CD8-positive, alpha-beta memory T cell (primary cell): ENCODE results near the gene EML6. TPM values are rescaled to one million over a fixed set of nuclear protein-coding genes. Genes with fewer than 3 reads are reported as not detected.
"Not testable (repeated sequence)": the region's sequence is repeated elsewhere in the genome, so short reads cannot be mapped to it uniquely, and the experiment has no call there.

Experiments used
- CTCF ChIA-PET: fragments of 350-600 bp; sonication (Branson Sonifier 250); formaldehyde crosslinking; loops from one replicate; lab custom pipeline; 2021; ENCODE audit warnings: antibody characterized with exemption; lab: Charles Lee
- POLR2A ChIA-PET: fragments of 350-600 bp; sonication (Branson Sonifier 250); formaldehyde crosslinking; loops from one replicate; lab custom pipeline; 2021; ENCODE audit warnings: antibody characterized with exemption; lab: Charles Lee
- DNase-seq, 5 donors: peaks; one replicate each; pipeline versions ENCODE4 v3.0.0 to v3.0.0-alpha.2; 2020 to 2022; ENCODE audit warnings: mixed read lengths in 1 of 5
- H3K27ac ChIP-seq: one replicate; pipeline ENCODE4 v1.7.0; 2013; ENCODE audit warnings: low read depth, mild to moderate bottlenecking, low read length, moderate library complexity
- H3K27me3 ChIP-seq: 2 replicates; pipeline ENCODE4 v1.7.0; 2013; ENCODE audit warnings: low read length, mild to moderate bottlenecking; ENCODE audit not compliant: insufficient read depth, poor library complexity, severe bottlenecking
- H3K36me3 ChIP-seq: 2 replicates; pipeline ENCODE4 v1.7.0; 2013; ENCODE audit warnings: mild to moderate bottlenecking, low read length, moderate library complexity; ENCODE audit not compliant: insufficient read depth
- H3K4me1 ChIP-seq: 2 replicates; pipeline ENCODE4 v1.7.0; 2013; ENCODE audit warnings: mild to moderate bottlenecking, low read length, moderate library complexity; ENCODE audit not compliant: insufficient read depth
- H3K4me3 ChIP-seq: 2 replicates; pipeline ENCODE4 v1.7.0; 2013; ENCODE audit warnings: mild to moderate bottlenecking, low read length
- H3K9me3 ChIP-seq: 2 replicates; pipeline ENCODE4 v1.7.0; 2013; ENCODE audit warnings: mild to moderate bottlenecking, low read length
- H3K27ac Mint-ChIP-seq, 8 donors: one replicate each; pipeline ENCODE4 v1.8.0; 2020 to 2021; ENCODE audit warnings: mixed read lengths in 8 of 8, mild to moderate bottlenecking in 6 of 8, inconsistent platforms in 3 of 8, moderate library complexity in 3 of 8
- H3K27me3 Mint-ChIP-seq, 2 donors: one replicate each; pipeline ENCODE4 v1.8.0; 2020 to 2021; ENCODE audit warnings: mixed read lengths in 2 of 2, mild to moderate bottlenecking in 1 of 2, moderate library complexity in 1 of 2
- H3K36me3 Mint-ChIP-seq, 3 donors: one replicate each; pipeline ENCODE4 v1.8.0; 2020 to 2021; ENCODE audit warnings: mixed read lengths in 3 of 3, inconsistent platforms in 1 of 3, mild to moderate bottlenecking in 1 of 3
- H3K4me1 Mint-ChIP-seq, 3 donors: one replicate each; pipeline ENCODE4 v1.8.0; 2020 to 2021; ENCODE audit warnings: mixed read lengths in 3 of 3, inconsistent platforms in 1 of 3, mild to moderate bottlenecking in 1 of 3
- H3K4me3 Mint-ChIP-seq, 7 donors: one replicate each; pipeline ENCODE4 v1.8.0; 2020 to 2021; ENCODE audit warnings: mixed read lengths in 7 of 7, mild to moderate bottlenecking in 6 of 7, moderate library complexity in 4 of 7, inconsistent platforms in 2 of 7
- H3K9me3 Mint-ChIP-seq, 5 donors: one replicate each; pipeline ENCODE4 v1.8.0; 2020 to 2022; ENCODE audit warnings: mixed read lengths in 5 of 5, mild to moderate bottlenecking in 3 of 5, moderate library complexity in 2 of 5, inconsistent platforms in 1 of 5
- polyA plus RNA-seq: library from polyadenylated mRNA; unstranded; fragments of 300-500 nt; fragmentation: Illumina TruSeq; gene quantifications from one replicate; pipeline ENCODE4 v1.2.3, GENCODE V29; 2021
- total RNA-seq, 2 experiments: library from RNA; stranded (reverse); gene quantifications; one replicate each; pipeline ENCODE4 v1.2.3, GENCODE V29; 2021

EML6 gene
- total and polyA plus RNA-seq, 3 experiments from 2014 or later = 0.05 to 2.3 (median 1.3) TPM

DNA sequence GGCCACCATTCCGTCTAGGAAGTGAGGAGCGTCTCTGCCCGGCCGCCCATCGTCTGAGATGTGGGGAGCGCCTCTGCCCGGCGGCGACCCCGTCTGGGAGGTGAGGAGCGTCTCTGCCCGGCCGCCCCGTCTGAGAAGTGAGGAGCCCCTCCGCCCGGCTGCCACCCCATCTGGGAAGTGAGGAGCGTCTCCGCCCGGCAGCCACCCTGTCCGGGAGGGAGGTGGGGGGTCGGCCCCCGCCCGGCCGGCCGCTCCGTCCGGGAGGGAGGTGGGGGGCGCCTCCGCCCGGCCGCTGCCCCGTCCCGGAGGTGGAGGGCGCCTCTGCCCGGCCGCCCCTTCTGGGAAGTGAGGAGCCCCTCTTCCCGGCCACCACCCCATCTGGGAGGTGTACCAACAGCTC, 24.5 kb upstream of the EML6 start:
- H3K36me3 ChIP-seq, H3K27me3 Mint-ChIP-seq, H3K4me1 ChIP-seq, H3K4me1 Mint-ChIP-seq, H3K9me3 ChIP-seq, H3K4me3 Mint-ChIP-seq, POLR2A ChIA-PET, H3K9me3 Mint-ChIP-seq, H3K27ac Mint-ChIP-seq, H3K4me3 ChIP-seq, H3K27me3 ChIP-seq, H3K36me3 Mint-ChIP-seq, DNase-seq, CTCF ChIA-PET, H3K27ac ChIP-seq: not testable (repeated sequence)

DNA sequence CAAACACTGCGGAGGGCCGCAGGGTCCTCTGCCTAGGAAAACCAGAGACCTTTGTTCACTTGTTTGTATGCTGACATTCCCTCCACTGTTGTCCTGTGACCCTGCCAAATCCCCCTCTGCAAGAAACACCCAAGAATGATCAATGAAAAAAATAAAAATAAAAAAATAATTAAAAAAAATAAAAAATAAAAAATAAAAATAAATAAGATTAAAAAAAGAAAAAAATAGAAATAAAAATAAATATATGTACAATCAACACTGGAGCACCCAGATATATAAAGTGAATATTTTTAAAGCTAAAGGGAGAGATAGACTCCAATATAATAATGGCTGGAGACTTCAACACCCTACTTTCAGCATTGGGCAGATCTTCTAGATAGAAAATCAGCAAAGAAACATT, 23.8 kb upstream of the EML6 start:
- no peaks in the 10 kb centered on the region for H3K4me1 Mint-ChIP-seq
- ChIA-PET POLR2A (no interaction called here), CTCF (no interaction called here)
- H3K4me3 Mint-ChIP-seq = no peak overlapping the region
- Histone ChIP-seq H3K27me3 (no peaks in the 10 kb centered on the region), H3K4me1 (no peaks in the 10 kb centered on the region), H3K27ac (no peak overlapping the region), H3K36me3 (no peaks in the 10 kb centered on the region), H3K4me3 (no peak overlapping the region), H3K9me3 (no peaks in the 10 kb centered on the region)
- H3K9me3 Mint-ChIP-seq = no peaks in the 10 kb centered on the region
- no peaks in the 10 kb centered on the region for H3K36me3 Mint-ChIP-seq
- no peak overlapping the region for H3K27ac Mint-ChIP-seq
- DNase-seq = no peak
- peaks cover 0 to 3% of the 10 kb centered on the region in 2 donors for H3K27me3 Mint-ChIP-seq

DNA sequence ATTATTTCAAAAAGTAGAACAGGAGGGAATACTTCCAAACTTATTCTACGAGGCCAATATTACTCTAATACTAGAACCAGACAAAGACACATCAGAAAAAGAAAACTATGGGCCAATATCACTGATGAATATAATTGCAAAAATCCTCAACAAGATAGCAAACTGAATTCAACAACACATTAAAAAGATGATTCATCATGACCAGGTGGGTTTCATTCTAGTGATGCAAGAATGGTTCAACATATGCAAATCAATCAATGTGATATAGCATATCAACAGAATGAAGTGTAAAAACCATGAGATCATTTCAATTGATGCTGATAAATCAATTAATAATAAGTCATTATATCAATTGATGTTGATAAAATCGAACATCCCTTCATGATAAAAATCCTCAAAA, 22.4 kb upstream of the EML6 start:
- no peaks in the 10 kb centered on the region for H3K27me3 ChIP-seq
- no peaks in the 10 kb centered on the region for H3K9me3 Mint-ChIP-seq
- H3K4me1 ChIP-seq = no peaks in the 10 kb centered on the region
- H3K4me1 Mint-ChIP-seq = no peaks in the 10 kb centered on the region
- no peak overlapping the region for H3K4me3 Mint-ChIP-seq
- H3K27me3 Mint-ChIP-seq = peaks cover 0 to 3% of the 10 kb centered on the region in 2 donors
- H3K27ac ChIP-seq = no peak overlapping the region
- CTCF ChIA-PET = interaction anchor here (1.3 to 9.5 kb wide), 2 partner anchors 24 to 178 kb away, joined by 3 to 149 read pairs; no protein-coding TSS in a partner anchor
- H3K4me3 ChIP-seq = no peak overlapping the region
- H3K36me3 ChIP-seq = no peaks in the 10 kb centered on the region
- no peaks in the 10 kb centered on the region for H3K9me3 ChIP-seq
- peak overlapping the region in 1 of 8 donors; percentile 47 for H3K27ac Mint-ChIP-seq
- POLR2A ChIA-PET = no interaction called here
- DNase-seq = no peak
- H3K36me3 Mint-ChIP-seq = no peaks in the 10 kb centered on the region

DNA sequence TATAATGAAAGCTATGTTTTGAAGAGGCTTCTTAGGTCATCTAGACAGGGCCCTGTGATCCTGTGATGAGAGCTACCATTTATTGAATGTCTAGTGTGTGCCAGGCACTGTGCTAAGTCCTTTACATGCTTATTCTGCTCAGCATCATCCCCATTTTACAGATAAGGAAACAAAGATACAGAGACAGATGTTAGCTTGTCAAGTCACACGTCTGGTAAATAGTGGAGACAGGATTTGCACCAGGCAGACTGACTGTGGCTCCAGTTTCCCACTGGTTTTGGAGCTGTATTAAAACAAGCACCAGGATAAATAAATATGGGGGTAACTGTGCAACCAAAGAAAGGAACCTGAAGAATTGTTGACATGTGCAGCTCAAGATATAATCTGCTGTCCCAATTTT, 19.2 kb upstream of the EML6 start:
- H3K4me1 Mint-ChIP-seq = no peaks in the 10 kb centered on the region
- H3K4me3 Mint-ChIP-seq = no peak overlapping the region
- no peak overlapping the region for H3K27ac Mint-ChIP-seq
- H3K9me3 Mint-ChIP-seq = no peaks in the 10 kb centered on the region
- Histone ChIP-seq H3K27ac (no peak overlapping the region), H3K36me3 (no peaks in the 10 kb centered on the region), H3K9me3 (no peaks in the 10 kb centered on the region), H3K27me3 (peaks cover 5% of the 10 kb centered on the region), H3K4me1 (no peaks in the 10 kb centered on the region), H3K4me3 (no peak overlapping the region)
- no peaks in the 10 kb centered on the region for H3K36me3 Mint-ChIP-seq
- ChIA-PET CTCF (interaction anchor here (0.8 to 9.5 kb wide), 21 partner anchors 9 to 650 kb away, joined by 3 to 149 read pairs (median 5); no protein-coding TSS in a partner anchor), POLR2A (no interaction called here)
- H3K27me3 Mint-ChIP-seq = peaks cover 4 to 10% of the 10 kb centered on the region in 2 donors
- DNase-seq = no peak

DNA sequence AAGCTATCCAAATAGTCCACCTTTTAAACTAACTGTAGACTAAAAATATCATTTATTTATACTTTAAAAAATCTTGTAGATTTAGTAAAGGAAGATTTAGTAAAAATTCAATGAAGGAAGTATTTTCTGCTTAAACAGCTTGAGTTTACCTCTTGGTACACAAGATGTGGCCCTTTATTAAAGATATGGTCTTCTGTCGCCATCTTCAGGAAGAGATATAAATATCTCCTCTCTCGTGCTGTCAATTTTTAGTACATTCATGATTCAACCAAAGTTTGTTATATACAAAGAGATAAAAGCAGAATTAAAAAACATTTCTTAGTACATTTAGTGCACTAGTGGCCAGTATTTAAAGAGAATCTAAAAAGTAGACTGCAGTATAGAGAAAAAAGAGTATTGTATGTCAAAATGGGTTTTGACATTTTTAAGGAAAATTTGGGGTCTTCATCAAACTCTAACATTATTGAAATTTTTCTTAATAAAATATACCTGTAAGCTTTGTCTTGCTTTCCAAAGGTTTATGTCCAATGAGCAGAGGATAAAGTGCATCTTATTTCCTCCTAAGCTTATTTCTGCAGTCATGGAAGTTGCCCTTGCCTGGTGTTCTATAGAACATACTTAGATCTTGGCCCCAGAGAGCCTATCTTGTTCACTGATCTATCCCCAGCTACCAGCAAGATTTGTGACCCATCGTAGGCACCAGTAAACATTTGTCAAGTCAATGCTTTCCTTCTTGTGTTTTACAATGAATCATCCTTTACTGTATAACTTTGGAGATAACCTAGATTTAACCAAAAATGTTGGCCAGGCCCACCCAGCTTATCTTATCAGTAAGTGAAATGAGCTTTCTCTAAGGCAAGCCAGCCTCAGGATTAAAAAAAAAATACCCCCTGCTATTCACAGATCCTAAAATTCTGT, 18.5 kb upstream of the EML6 start:
- Histone ChIP-seq H3K4me3 (no peak overlapping the region), H3K4me1 (no peaks in the 10 kb centered on the region), H3K27ac (no peak overlapping the region), H3K27me3 (peaks cover 5% of the 10 kb centered on the region), H3K36me3 (no peaks in the 10 kb centered on the region), H3K9me3 (no peaks in the 10 kb centered on the region)
- Mint-ChIP-seq H3K4me3 (no peak overlapping the region), H3K27me3 (peaks cover 7 to 15% of the 10 kb centered on the region in 2 donors), H3K9me3 (no peaks in the 10 kb centered on the region), H3K36me3 (no peaks in the 10 kb centered on the region), H3K4me1 (no peaks in the 10 kb centered on the region), H3K27ac (no peak overlapping the region)
- DNase-seq = peak in 2 of 5 donors; percentile 42 to 49
- ChIA-PET POLR2A (interaction anchor here (0.7 to 1.0 kb wide), 3 partner anchors 18 to 182 kb away, joined by 3 to 7 read pairs (median 6); no protein-coding TSS in a partner anchor), CTCF (interaction anchor here (0.7 to 9.5 kb wide), 24 partner anchors 10 to 1382 kb away, joined by 3 to 149 read pairs (median 4); no protein-coding TSS in a partner anchor)

DNA sequence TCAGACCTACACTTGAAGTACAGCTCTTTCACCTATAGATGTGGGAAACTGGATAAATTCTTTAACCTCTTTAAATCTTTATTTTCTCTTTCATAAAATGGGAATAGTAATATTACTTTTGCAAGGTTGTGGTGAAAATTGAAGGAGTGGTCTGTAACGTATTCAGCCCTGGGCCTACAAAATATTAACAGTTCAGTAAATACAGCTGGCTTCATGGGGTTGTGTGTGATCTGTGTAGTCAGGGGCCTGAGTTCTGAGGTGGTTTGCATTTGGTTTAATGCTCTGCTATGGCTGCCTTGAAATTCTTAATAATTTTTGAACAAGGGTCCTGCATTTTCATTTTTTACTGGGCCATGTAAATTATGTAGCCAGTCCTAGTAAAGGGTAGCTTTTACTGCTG, 16.8 kb upstream of the EML6 start:
- H3K4me1 ChIP-seq = no peaks in the 10 kb centered on the region
- H3K9me3 ChIP-seq = no peaks in the 10 kb centered on the region
- H3K27ac Mint-ChIP-seq = no peak overlapping the region
- POLR2A ChIA-PET = no interaction called here
- H3K27me3 Mint-ChIP-seq = peaks cover 12 to 21% of the 10 kb centered on the region in 2 donors
- DNase-seq = no peak
- CTCF ChIA-PET = interaction anchor here (9.5 kb wide), 1 partner anchor 183 kb away, joined by 149 read pairs; no protein-coding TSS in a partner anchor
- H3K27ac ChIP-seq = no peak overlapping the region
- no peak overlapping the region for H3K4me3 ChIP-seq
- no peaks in the 10 kb centered on the region for H3K9me3 Mint-ChIP-seq
- peaks cover 5% of the 10 kb centered on the region for H3K27me3 ChIP-seq
- no peaks in the 10 kb centered on the region for H3K36me3 ChIP-seq
- H3K4me3 Mint-ChIP-seq = no peak overlapping the region
- no peaks in the 10 kb centered on the region for H3K36me3 Mint-ChIP-seq
- H3K4me1 Mint-ChIP-seq = peaks cover 0 to 2% (median 0%) of the 10 kb centered on the region in 3 donors

DNA sequence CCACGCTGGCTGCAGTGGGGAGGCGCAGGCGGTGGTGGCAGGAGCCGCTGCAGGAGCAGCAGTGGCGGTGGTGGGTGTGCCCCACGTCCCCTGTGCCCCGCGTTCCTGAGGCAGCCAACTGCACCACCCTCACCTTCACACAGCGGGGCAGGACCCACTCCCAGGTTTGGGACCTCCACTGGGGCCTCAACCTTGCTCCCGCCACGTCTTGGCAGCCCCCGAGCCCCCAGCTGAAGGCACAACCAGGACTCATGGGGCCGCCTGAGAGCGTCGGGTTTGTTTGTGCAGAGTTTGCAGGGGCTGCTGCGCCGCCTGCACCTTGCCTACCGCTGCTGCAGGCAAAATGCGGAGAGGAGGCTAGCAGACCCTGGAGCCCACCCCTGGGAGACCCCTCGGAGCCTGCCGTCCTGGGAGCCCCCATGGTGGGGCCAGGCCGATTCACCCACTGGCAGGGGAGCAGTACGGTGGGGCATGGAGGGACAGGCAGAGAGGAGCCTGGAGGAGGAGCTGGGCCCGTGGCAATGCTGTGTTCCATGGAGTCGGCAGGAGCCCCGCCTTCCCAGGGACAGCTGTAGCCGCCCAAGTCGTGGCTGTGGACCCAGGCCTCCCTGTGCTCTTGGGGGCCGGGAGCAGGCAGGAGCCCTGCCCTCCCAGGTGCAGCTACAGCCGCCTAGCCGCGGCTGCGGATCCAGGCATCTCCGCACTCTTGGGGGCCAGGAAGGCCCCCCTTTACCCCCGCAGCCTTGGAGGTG, 14.7 kb upstream of the EML6 start:
- Mint-ChIP-seq H3K36me3 (no peaks in the 10 kb centered on the region), H3K9me3 (no peaks in the 10 kb centered on the region), H3K27me3 (peaks cover 12 to 25% of the 10 kb centered on the region in 2 donors), H3K27ac (no peak overlapping the region), H3K4me3 (peak overlapping the region in 4 of 7 donors; percentile 23 to 50 (median 34)), H3K4me1 (peaks cover 0 to 2% (median 0%) of the 10 kb centered on the region in 3 donors)
- H3K4me3 ChIP-seq = no peak overlapping the region
- no peaks in the 10 kb centered on the region for H3K4me1 ChIP-seq
- no peaks in the 10 kb centered on the region for H3K9me3 ChIP-seq
- H3K27me3 ChIP-seq = peaks cover 5% of the 10 kb centered on the region
- H3K27ac ChIP-seq = no peak overlapping the region
- H3K36me3 ChIP-seq = no peaks in the 10 kb centered on the region
- ChIA-PET CTCF (interaction anchor here (0.5 to 9.5 kb wide), 2 partner anchors 186 to 551 kb away, joined by 3 to 149 read pairs; no protein-coding TSS in a partner anchor), POLR2A (no interaction called here)
- peak in 1 of 5 donors; percentile 40 for DNase-seq
